HL-60 (cell line): Measurements from ENCODE around the gene DIAPH3.

Source experiments
- DNase-seq, 2 experiments: peaks; one replicate each; pipeline ENCODE4 v3.0.0-alpha.2; 2010 to 2020; ENCODE audit warnings: low read depth in 1 of 2, low spot score in 1 of 2
- H3K27ac ChIP-seq: fragments of 250-450 bp; sonication (Bioruptor Pico); replicated peaks from 2 replicates; pipeline ENCODE4 v1.5.1; 2020; ENCODE audit warnings: mild to moderate bottlenecking, moderate library complexity
- H3K27me3 ChIP-seq: fragments of 250-450 bp; sonication (Bioruptor Pico); 2 replicates; pipeline ENCODE4 v1.5.1; 2021; ENCODE audit warnings: mild to moderate bottlenecking, moderate library complexity; ENCODE audit not compliant: insufficient read depth, poor library complexity, severe bottlenecking
- H3K4me3 ChIP-seq: replicated peaks from 2 replicates; pipeline ENCODE4 v1.5.1; 2011; ENCODE audit warnings: mild to moderate bottlenecking, control low read depth, low read length; ENCODE audit not compliant: insufficient read depth
- GABPA ChIP-seq: IDR thresholded peaks from 2 replicates; pipeline ENCODE4 v1.6.1; 2012; ENCODE audit warnings: low read depth
- POLR2AphosphoS5 ChIP-seq: IDR thresholded peaks from 2 replicates; pipeline ENCODE4 v1.6.1; 2012; ENCODE audit warnings: low read depth
- SPI1 ChIP-seq: IDR thresholded peaks from 2 replicates; pipeline ENCODE4 v1.6.1; 2012; ENCODE audit warnings: low read depth, mild to moderate bottlenecking, borderline replicate concordance
- TF ChIP-seq, protein P1 (sequence below): IDR thresholded peaks from 2 replicates; pipeline ENCODE4 v1.6.1; 2012; ENCODE audit warnings: low read depth; ENCODE audit not compliant: insufficient replicate concordance
- TF ChIP-seq, protein P2 (sequence below): IDR thresholded peaks from one replicate; pipeline ENCODE4 v1.5.1; 2011; ENCODE audit warnings: low read length, control low read depth, inconsistent platforms; ENCODE audit not compliant: insufficient read depth

The DIAPH3 gene

DNA sequence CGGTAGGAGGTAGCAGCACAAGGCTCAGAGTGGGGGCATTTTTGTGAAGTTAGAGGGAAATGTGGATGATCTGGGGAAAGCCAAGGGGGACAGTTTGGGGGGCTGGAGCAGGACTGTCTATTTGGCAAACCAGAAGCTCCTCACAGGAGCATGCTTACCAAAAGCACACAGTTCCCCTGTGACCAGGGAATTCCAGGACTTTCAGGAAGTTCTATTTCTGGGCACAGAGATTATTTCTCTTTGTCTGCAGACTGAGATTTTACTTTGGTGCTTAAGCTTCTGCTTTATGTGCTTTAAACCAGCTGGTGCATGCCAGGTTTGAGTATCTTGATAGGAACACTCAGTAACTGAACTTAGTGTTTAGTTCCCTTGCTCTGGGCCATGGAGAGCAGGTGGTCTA, 525.3 kb downstream of the DIAPH3 start:
- H3K27me3 ChIP-seq = peaks cover 2% of the 10 kb centered on the region
- no peak for TF ChIP-seq GABPA
- no peak overlapping the region for H3K27ac ChIP-seq
- no peak for DNase-seq
- no peak overlapping the region for H3K4me3 ChIP-seq

DNA sequence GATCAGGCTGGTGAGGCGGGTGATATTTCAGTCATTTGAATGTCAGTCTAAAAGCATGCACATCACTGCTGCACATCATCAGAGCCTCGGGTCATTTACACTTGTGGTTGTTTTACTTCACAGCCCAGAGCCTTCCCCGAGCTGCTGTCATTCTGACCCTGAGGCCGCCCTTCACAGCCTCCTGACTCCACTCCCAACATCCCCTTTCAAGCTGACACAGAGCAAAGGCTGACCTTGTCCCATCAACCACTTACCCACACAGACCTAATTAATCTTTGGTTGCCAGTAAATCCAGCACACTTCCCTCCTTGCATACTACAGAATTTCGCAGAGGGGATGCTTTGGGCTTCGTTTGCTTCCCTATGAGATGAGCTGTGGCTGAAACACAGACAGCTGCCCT, 528.1 kb downstream of the DIAPH3 start:
- peaks cover 2% of the 10 kb centered on the region for H3K27me3 ChIP-seq
- TF ChIP-seq GABPA (no peak), POLR2AphosphoS5 (no peak), SPI1 (no peak)
- TF ChIP-seq, protein P1, sequence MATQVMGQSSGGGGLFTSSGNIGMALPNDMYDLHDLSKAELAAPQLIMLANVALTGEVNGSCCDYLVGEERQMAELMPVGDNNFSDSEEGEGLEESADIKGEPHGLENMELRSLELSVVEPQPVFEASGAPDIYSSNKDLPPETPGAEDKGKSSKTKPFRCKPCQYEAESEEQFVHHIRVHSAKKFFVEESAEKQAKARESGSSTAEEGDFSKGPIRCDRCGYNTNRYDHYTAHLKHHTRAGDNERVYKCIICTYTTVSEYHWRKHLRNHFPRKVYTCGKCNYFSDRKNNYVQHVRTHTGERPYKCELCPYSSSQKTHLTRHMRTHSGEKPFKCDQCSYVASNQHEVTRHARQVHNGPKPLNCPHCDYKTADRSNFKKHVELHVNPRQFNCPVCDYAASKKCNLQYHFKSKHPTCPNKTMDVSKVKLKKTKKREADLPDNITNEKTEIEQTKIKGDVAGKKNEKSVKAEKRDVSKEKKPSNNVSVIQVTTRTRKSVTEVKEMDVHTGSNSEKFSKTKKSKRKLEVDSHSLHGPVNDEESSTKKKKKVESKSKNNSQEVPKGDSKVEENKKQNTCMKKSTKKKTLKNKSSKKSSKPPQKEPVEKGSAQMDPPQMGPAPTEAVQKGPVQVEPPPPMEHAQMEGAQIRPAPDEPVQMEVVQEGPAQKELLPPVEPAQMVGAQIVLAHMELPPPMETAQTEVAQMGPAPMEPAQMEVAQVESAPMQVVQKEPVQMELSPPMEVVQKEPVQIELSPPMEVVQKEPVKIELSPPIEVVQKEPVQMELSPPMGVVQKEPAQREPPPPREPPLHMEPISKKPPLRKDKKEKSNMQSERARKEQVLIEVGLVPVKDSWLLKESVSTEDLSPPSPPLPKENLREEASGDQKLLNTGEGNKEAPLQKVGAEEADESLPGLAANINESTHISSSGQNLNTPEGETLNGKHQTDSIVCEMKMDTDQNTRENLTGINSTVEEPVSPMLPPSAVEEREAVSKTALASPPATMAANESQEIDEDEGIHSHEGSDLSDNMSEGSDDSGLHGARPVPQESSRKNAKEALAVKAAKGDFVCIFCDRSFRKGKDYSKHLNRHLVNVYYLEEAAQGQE = no peak
- TF ChIP-seq, protein P2, sequence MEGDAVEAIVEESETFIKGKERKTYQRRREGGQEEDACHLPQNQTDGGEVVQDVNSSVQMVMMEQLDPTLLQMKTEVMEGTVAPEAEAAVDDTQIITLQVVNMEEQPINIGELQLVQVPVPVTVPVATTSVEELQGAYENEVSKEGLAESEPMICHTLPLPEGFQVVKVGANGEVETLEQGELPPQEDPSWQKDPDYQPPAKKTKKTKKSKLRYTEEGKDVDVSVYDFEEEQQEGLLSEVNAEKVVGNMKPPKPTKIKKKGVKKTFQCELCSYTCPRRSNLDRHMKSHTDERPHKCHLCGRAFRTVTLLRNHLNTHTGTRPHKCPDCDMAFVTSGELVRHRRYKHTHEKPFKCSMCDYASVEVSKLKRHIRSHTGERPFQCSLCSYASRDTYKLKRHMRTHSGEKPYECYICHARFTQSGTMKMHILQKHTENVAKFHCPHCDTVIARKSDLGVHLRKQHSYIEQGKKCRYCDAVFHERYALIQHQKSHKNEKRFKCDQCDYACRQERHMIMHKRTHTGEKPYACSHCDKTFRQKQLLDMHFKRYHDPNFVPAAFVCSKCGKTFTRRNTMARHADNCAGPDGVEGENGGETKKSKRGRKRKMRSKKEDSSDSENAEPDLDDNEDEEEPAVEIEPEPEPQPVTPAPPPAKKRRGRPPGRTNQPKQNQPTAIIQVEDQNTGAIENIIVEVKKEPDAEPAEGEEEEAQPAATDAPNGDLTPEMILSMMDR = no peak
- no peak overlapping the region for H3K4me3 ChIP-seq
- DNase-seq = no peak
- H3K27ac ChIP-seq = no peak overlapping the region

DNA sequence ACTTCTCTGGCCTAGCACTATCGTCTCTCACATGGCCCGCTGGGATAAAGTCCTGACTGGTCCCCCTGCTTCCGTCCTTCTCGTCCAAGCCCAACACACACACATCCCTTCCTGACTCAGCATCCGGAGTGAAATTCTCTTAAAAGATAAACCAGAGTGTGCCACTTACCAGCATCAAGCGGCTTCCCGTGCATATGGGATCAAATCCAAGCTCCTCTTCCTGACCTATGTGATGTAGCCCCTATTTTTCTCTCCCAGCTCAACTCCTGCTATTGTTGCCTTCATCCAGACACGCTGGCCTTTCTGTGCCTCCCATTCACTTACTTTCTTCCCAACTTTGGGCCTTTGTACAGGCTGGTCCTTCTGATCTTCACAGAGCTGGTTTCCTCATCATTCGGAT, 530.4 kb downstream of the DIAPH3 start:
- H3K27ac ChIP-seq = no peak overlapping the region
- H3K27me3 ChIP-seq = peaks cover 2% of the 10 kb centered on the region
- H3K4me3 ChIP-seq = no peak overlapping the region
- no peak for DNase-seq
- TF ChIP-seq SPI1 (no peak), POLR2AphosphoS5 (no peak), GABPA (no peak)
- TF ChIP-seq, protein P1 = no peak
- TF ChIP-seq, protein P2 = no peak

DNA sequence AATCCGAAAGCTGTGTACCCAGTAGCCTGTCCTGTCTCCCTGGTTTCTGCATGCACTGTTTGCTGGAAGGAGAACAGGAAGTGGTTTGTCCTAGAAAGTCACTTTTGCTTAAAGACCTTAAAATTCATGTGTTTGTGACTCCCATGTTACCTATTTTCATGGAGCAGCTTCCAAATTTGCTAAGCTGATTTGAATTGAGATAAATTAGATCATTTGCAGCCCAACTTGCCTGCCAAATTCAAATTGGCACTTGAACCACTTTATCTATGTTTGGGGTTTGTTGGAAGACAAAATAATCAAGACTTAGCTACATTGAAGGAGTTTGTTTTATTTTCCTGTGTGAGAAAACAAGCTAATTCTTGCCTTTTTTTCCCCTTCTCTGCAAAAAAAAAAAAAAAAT, 532.5 kb downstream of the DIAPH3 start:
- Histone ChIP-seq H3K4me3 (no peak overlapping the region), H3K27me3 (peaks cover 2% of the 10 kb centered on the region), H3K27ac (no peak overlapping the region)
- TF ChIP-seq POLR2AphosphoS5 (no peak), SPI1 (0 out of 2 replicates have a peak, but pooled peaks have one; percentile 7)
- no peak for DNase-seq

DNA sequence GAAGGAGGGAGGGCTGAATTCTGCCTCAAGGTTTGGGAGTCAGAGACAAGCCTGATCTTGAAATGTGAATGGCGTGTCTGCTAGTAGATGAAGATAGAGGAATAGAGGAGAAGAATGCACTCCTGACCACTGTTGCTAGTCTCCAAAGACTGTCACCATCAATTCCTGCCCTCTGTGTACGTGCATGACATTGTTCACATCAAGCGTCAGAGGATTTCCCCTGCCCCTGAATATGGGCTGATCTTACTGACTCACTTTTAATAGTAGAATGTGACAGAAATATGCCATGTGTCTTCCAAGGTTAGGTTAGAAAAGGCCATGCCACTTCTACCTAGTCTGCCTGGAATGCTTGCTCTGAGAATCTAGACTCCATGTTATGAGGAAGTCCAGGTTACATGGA, 538.6 kb downstream of the DIAPH3 start:
- TF ChIP-seq, protein P2 = no peak
- no peak for TF ChIP-seq POLR2AphosphoS5
- no peak for TF ChIP-seq SPI1
- TF ChIP-seq, protein P1 = no peak
- no peak for TF ChIP-seq GABPA
- H3K27me3 ChIP-seq = no peaks in the 10 kb centered on the region
- DNase-seq = no peak
- H3K27ac ChIP-seq = no peak overlapping the region
- H3K4me3 ChIP-seq = no peak overlapping the region
